Activated CD8-positive, alpha-beta T cell treated with anti-CD3 and anti-CD28 coated beads for 36 hours (primary cell): ENCODE data around the gene RPS6KA2. TPM values are rescaled to one million over a fixed set of nuclear protein-coding genes. Genes with fewer than 3 reads are reported as not detected.

ENCODE experiments used
- ATAC-seq: fragments of 200-7000 bp; cut with Tn5 transposase; one replicate; pipeline ENCODE4 v1.10.0; 2021; ENCODE audit warnings: mild to moderate bottlenecking, moderate library complexity
- CTCF ChIA-PET: fragments of 350-600 bp; sonication (Branson Sonifier 250); formaldehyde crosslinking; loops from one replicate; lab custom pipeline; 2021; ENCODE audit warnings: antibody characterized with exemption; lab: Charles Lee
- POLR2A ChIA-PET: fragments of 350-600 bp; sonication (Branson Sonifier 250); formaldehyde crosslinking; loops from one replicate; lab custom pipeline; 2021; ENCODE audit warnings: antibody characterized with exemption; lab: Charles Lee
- DNase-seq: peaks from one replicate; pipeline ENCODE4 v3.0.0-alpha.2; 2020
- H3K27ac Mint-ChIP-seq: one replicate; pipeline ENCODE4 v1.8.0; 2021; ENCODE audit warnings: mild to moderate bottlenecking, mixed read lengths
- H3K27me3 Mint-ChIP-seq: one replicate; pipeline ENCODE4 v1.8.0; 2021; ENCODE audit warnings: mixed read lengths
- H3K36me3 Mint-ChIP-seq: one replicate; pipeline ENCODE4 v1.8.0; 2021; ENCODE audit warnings: low read depth, mixed read lengths
- H3K4me1 Mint-ChIP-seq: one replicate; pipeline ENCODE4 v1.8.0; 2021; ENCODE audit warnings: low read depth, mixed read lengths
- H3K4me3 Mint-ChIP-seq: one replicate; pipeline ENCODE4 v1.8.0; 2021; ENCODE audit warnings: mild to moderate bottlenecking, moderate library complexity, mixed read lengths
- H3K9me3 Mint-ChIP-seq: one replicate; pipeline ENCODE4 v1.8.0; 2021; ENCODE audit warnings: mixed read lengths
- CTCF ChIP-seq: fragments of 200-600 bp; IDR thresholded peaks from one replicate; pipeline ENCODE4 v1.8.0; 2022; ENCODE audit warnings: antibody characterized with exemption, mild to moderate bottlenecking
- intact Hi-C: fragments of 100-400 bp; cut with micrococcal nuclease; formaldehyde crosslinking; loops from one replicate; pipeline ENCODE4 v1.10.0; 2022
- total RNA-seq, 2 experiments: library from RNA; stranded (reverse); gene quantifications; one replicate each; pipeline ENCODE4 v1.2.3, GENCODE V29; 2021

RPS6KA2 gene
- total RNA-seq, 2 experiments from 2014 or later = 5.8 TPM

GRCh38 chr6:166496460-166496859, 130.6 kb downstream of the RPS6KA2 start:
- Mint-ChIP-seq H3K36me3 (no peaks in the 10 kb centered on the region), H3K27me3 (no peaks in the 10 kb centered on the region), H3K4me3 (no peak overlapping the region), H3K9me3 (no peaks in the 10 kb centered on the region), H3K4me1 (peaks cover 16% of the 10 kb centered on the region), H3K27ac (no peak overlapping the region)
- no peak for TF ChIP-seq CTCF
- no peak for ATAC-seq
- ChIA-PET CTCF (no interaction called here), POLR2A (no interaction called here)
- DNase-seq = no peak
- intact Hi-C loops = no loop called here

- CTCF ChIA-PET = no interaction called here
- POLR2A ChIA-PET = interaction anchor here (1.1 kb wide), 1 partner anchor 11 kb away, joined by 3 read pairs; no protein-coding TSS in a partner anchor
Measured at GRCh38 chr6:166495487-166496314, 131.3 kb downstream of the RPS6KA2 start.

GRCh38 chr6:166494757-166495486, 132.1 kb downstream of the RPS6KA2 start:
- ATAC-seq = peak; percentile 69
- no peak overlapping the region for H3K4me3 Mint-ChIP-seq
- H3K36me3 Mint-ChIP-seq = no peaks in the 10 kb centered on the region
- ChIA-PET CTCF (no interaction called here), POLR2A (interaction anchor here (1.1 kb wide), 1 partner anchor 10 kb away, joined by 3 read pairs; no protein-coding TSS in a partner anchor)
- H3K27ac Mint-ChIP-seq = peak overlapping the region; percentile 23
- peaks cover 16% of the 10 kb centered on the region for H3K4me1 Mint-ChIP-seq
- intact Hi-C loops = no loop called here
- TF ChIP-seq CTCF = no peak
- H3K9me3 Mint-ChIP-seq = no peaks in the 10 kb centered on the region
- H3K27me3 Mint-ChIP-seq = no peaks in the 10 kb centered on the region
- peak; percentile 78 for DNase-seq

More at GRCh38 chr6:166495487-166496314, 131.3 kb downstream of the RPS6KA2 start:
- Mint-ChIP-seq H3K9me3 (no peaks in the 10 kb centered on the region), H3K4me3 (no peak overlapping the region), H3K36me3 (no peaks in the 10 kb centered on the region), H3K27ac (no peak overlapping the region), H3K4me1 (peaks cover 16% of the 10 kb centered on the region), H3K27me3 (no peaks in the 10 kb centered on the region)
- DNase-seq = no peak
- ATAC-seq = no peak
- intact Hi-C loops = no loop called here
- no peak for TF ChIP-seq CTCF

GRCh38 chr6:166494101-166494441, 133.0 kb downstream of the RPS6KA2 start:
- no peak for DNase-seq
- Mint-ChIP-seq H3K4me1 (peaks cover 10% of the 10 kb centered on the region), H3K27me3 (no peaks in the 10 kb centered on the region), H3K4me3 (no peak overlapping the region), H3K36me3 (no peaks in the 10 kb centered on the region), H3K9me3 (no peaks in the 10 kb centered on the region), H3K27ac (no peak overlapping the region)
- ATAC-seq = no peak
- CTCF ChIA-PET = no interaction called here
- no peak for TF ChIP-seq CTCF
- POLR2A ChIA-PET = no interaction called here
- intact Hi-C loops = no loop called here
